ENCODE measurements around the gene DMRTA2.
"Not testable (repeated sequence)": the region's sequence is repeated elsewhere in the genome, so short reads cannot be mapped to it uniquely, and the experiment has no call there.

The DMRTA2 gene

GRCh38 chr1:50414853-50415234 is 8.4 kb downstream of the DMRTA2 start:
- Histone ChIP-seq H3K4me3 (ENCODE audit: low read depth, low read length) (no peak overlapping the region), H3K4me2 (ENCODE audit: low read length) (no peak overlapping the region), H3K27ac (no peak overlapping the region), H2AFZ (no peak overlapping the region), H3K27me3 (ENCODE audit: control insufficient read depth, insufficient read depth, low read length) (peaks cover 32% of the 10 kb centered on the region), H3K4me1 (no peaks in the 10 kb centered on the region), H3K9me3 (ENCODE audit: control insufficient read depth, low read length) (no peaks in the 10 kb centered on the region), H3K36me3 (ENCODE audit: control insufficient read depth, insufficient read depth, low read length) (no peaks in the 10 kb centered on the region), H3K9ac (no peak overlapping the region), H3K79me2 (no peaks in the 10 kb centered on the region)
- TF ChIP-seq CTCF (IDR thresholded peaks at IDR 0.05), result no peak

- Histone ChIP-seq H3K4me1 (no peaks in the 10 kb centered on the region), H3K79me2 (no peaks in the 10 kb centered on the region), H2AFZ (no peak overlapping the region), H3K36me3 (ENCODE audit: control insufficient read depth, insufficient read depth, low read length) (no peaks in the 10 kb centered on the region), H3K9ac (no peak overlapping the region), H3K27me3 (ENCODE audit: control insufficient read depth, insufficient read depth, low read length) (peaks cover 19% of the 10 kb centered on the region), H3K4me3 (ENCODE audit: low read depth, low read length) (no peak overlapping the region), H3K9me3 (ENCODE audit: control insufficient read depth, low read length) (no peaks in the 10 kb centered on the region), H3K27ac (no peak overlapping the region), H3K4me2 (ENCODE audit: low read length) (no peak overlapping the region)
- no peak for TF ChIP-seq CTCF (IDR thresholded peaks at IDR 0.05)
Observed at GRCh38 chr1:50412813-50413476, 10.3 kb downstream of the DMRTA2 start.

GRCh38 chr1:50405814-50406213 is 17.4 kb downstream of the DMRTA2 start:
- Histone ChIP-seq H3K27ac (no peak overlapping the region), H3K36me3 (ENCODE audit: control insufficient read depth, insufficient read depth, low read length) (no peaks in the 10 kb centered on the region), H3K4me3 (ENCODE audit: low read depth, low read length) (no peak overlapping the region), H3K27me3 (ENCODE audit: control insufficient read depth, insufficient read depth, low read length) (no peaks in the 10 kb centered on the region), H2AFZ (no peak overlapping the region), H3K79me2 (no peaks in the 10 kb centered on the region), H3K9me3 (ENCODE audit: control insufficient read depth, low read length) (no peaks in the 10 kb centered on the region), H3K4me2 (ENCODE audit: low read length) (no peak overlapping the region), H3K4me1 (no peaks in the 10 kb centered on the region), H3K9ac (no peak overlapping the region)
- TF ChIP-seq CTCF (IDR thresholded peaks at IDR 0.05), result no peak

- TF ChIP-seq CTCF (IDR thresholded peaks at IDR 0.05), result no peak
- H2AFZ ChIP-seq, result no peak overlapping the region
Observed at GRCh38 chr1:50393522-50394120, 29.6 kb downstream of the DMRTA2 start.

GRCh38 chr1:50381551-50381950 is 41.7 kb downstream of the DMRTA2 start:
- not testable (repeated sequence) for H3K4me2 ChIP-seq (ENCODE audit: low read length); H3K27ac ChIP-seq; H3K9me3 ChIP-seq (ENCODE audit: control insufficient read depth, low read length); H3K9ac ChIP-seq; H3K36me3 ChIP-seq (ENCODE audit: control insufficient read depth, insufficient read depth, low read length); H3K4me1 ChIP-seq; H2AFZ ChIP-seq; H3K27me3 ChIP-seq (ENCODE audit: control insufficient read depth, insufficient read depth, low read length); H3K79me2 ChIP-seq; H3K4me3 ChIP-seq (ENCODE audit: low read depth, low read length)

More at GRCh38 chr1:50393522-50394120, 29.6 kb downstream of the DMRTA2 start:
- Histone ChIP-seq H3K36me3 (ENCODE audit: control insufficient read depth, insufficient read depth, low read length) (no peaks in the 10 kb centered on the region), H3K4me3 (ENCODE audit: low read depth, low read length) (no peak overlapping the region), H3K27me3 (ENCODE audit: control insufficient read depth, insufficient read depth, low read length) (no peaks in the 10 kb centered on the region), H3K9ac (no peak overlapping the region), H3K4me1 (no peaks in the 10 kb centered on the region), H3K27ac (no peak overlapping the region), H3K4me2 (ENCODE audit: low read length) (no peak overlapping the region), H3K9me3 (ENCODE audit: control insufficient read depth, low read length) (no peaks in the 10 kb centered on the region), H3K79me2 (no peaks in the 10 kb centered on the region)
